Measurements from ENCODE around the gene CLCN7. TPM values are rescaled to one million over a fixed set of nuclear protein-coding genes. Genes with fewer than 3 reads are reported as not detected.

CLCN7 gene
- total and polyA plus RNA-seq, 2 of the 8 experiments (the other 6 are each of a cell fraction or from before 2014, with no cell fraction given), result 38.6 to 81.5 TPM

DNA sequence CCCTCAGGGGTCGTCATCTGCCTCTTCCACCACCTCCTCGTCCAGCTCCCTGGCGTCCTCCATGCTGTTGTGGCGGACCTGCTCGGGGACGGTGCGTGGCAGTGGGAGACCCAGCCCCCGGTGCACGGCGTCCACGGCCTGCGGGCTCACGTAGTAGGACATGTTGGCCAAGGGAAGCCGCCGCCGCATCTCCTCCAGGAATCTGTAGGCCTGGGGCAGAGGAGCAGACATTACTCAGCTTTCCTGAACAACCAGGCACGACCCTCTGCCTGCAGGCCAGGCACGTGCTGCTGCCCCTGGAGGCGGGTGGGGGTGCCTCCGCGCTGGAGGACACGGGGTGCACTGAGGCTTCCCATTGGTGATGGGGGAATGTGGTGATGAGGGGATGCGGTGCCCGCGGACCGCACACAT, 36.1 kb upstream of the CLCN7 start:
- Histone ChIP-seq H2BK12ac (ENCODE audit: low read depth, low read length) (no peak overlapping the region), H2BK15ac (ENCODE audit: low read length) (no peak overlapping the region)
- DNase-seq (ENCODE audit: low read depth in 1 of 2, low spot score in 2 of 2), result no peak

More for the DNA sequence above, 36.1 kb upstream of the CLCN7 start:
- Histone ChIP-seq H4K20me1 (replicated peaks in 1 of 2; ENCODE audit: control insufficient read depth in 1 of 2, insufficient read depth in 2 of 2, low read length in 2 of 2) (peaks cover 2% of the 10 kb centered on the region in 2 experiments), H3K18ac (ENCODE audit: extremely low read depth, low read length) (no peak overlapping the region), H3K4me3 (ENCODE audit: extremely low read depth in 1 of 4, insufficient read depth in 2 of 4, low read depth in 3 of 4, low read length in 4 of 4) (no peak overlapping the region), H4K91ac (replicated peaks; ENCODE audit: insufficient read length, low read length) (no peak overlapping the region), H3K79me2 (ENCODE audit: control insufficient read depth in 1 of 2, insufficient read depth in 2 of 2, low read length in 2 of 2) (no peaks in the 10 kb centered on the region), H2BK5ac (ENCODE audit: low read depth, low read length) (no peak overlapping the region), H4K5ac (ENCODE audit: insufficient read length, low read depth, low read length) (no peak overlapping the region), H2AFZ (ENCODE audit: low read length) (no peak overlapping the region), H3K27me3 (replicated peaks in 1 of 4; ENCODE audit: control insufficient read depth in 3 of 4, extremely low read depth in 1 of 4, insufficient read depth in 3 of 4, low read length in 3 of 4) (no peaks in the 10 kb centered on the region), H3K4me1 (replicated peaks in 1 of 4; ENCODE audit: control insufficient read depth in 3 of 4, insufficient read depth in 4 of 4, low read length in 3 of 4) (no peaks in the 10 kb centered on the region), H3K9me3 (ENCODE audit: insufficient read depth in 2 of 2, low read depth in 1 of 2, low read length in 1 of 2) (peaks cover 0 to 2% of the 10 kb centered on the region in 2 experiments; a peak in 2 of 4 replicates), H3K27ac (ENCODE audit: low read depth, low read length) (no peak overlapping the region), H3K23ac (ENCODE audit: insufficient read length) (no peak overlapping the region), H3K9ac (replicated peaks in 1 of 4; ENCODE audit: extremely low read depth in 1 of 4, low read depth in 3 of 4, low read length in 3 of 4) (no peak overlapping the region), H4K8ac (ENCODE audit: extremely low read depth, insufficient read depth, low read length) (peak overlapping the region; percentile 71), H2BK20ac (ENCODE audit: low read length) (no peak overlapping the region), H3K56ac (replicated peaks; ENCODE audit: insufficient read length, low read depth, low read length) (no peak overlapping the region), H3K23me2 (ENCODE audit: low read depth, low read length) (no peaks in the 10 kb centered on the region), H3K4me2 (ENCODE audit: insufficient read depth in 1 of 2, low read depth in 2 of 2, low read length in 2 of 2) (no peak overlapping the region), H3K14ac (ENCODE audit: insufficient read length) (no peak overlapping the region), H2BK120ac (replicated peaks; ENCODE audit: low read depth, low read length) (no peak overlapping the region), H3K36me3 (ENCODE audit: control insufficient read depth in 2 of 4, insufficient read depth in 4 of 4, low read length in 3 of 4) (peaks cover 6 to 21% (median 7%) of the 10 kb centered on the region in 4 experiments; a peak in 5 of 8 replicates), H3K79me1 (ENCODE audit: low read depth, low read length) (no peaks in the 10 kb centered on the region), H3K4ac (replicated peaks; ENCODE audit: insufficient read length, low read depth, low read length) (no peak overlapping the region), H2AK5ac (ENCODE audit: low read depth, low read length) (no peak overlapping the region)
- TF ChIP-seq SUZ12 (IDR thresholded peaks at IDR 0.05; ENCODE audit: low read length) (no peak), CTBP2 (IDR thresholded peaks at IDR 0.05; ENCODE audit: borderline replicate concordance, insufficient read depth, insufficient read length, low read length) (no peak), POLR2AphosphoS5 (IDR thresholded peaks at IDR 0.05; ENCODE audit: low read depth, low read length) (peak; percentile 68; the same call in 1 of the 2 replicates), RAD21 (IDR thresholded peaks at IDR 0.05 in 1 of 2, conservative IDR thresholded peaks at IDR 0.05 in 1 of 2; ENCODE audit: low read depth in 2 of 2, low read length in 2 of 2) (peak in 1 of 2 experiments; percentile 3; a peak in 1 of 4 replicates)
- TF ChIP-seq, protein P1, sequence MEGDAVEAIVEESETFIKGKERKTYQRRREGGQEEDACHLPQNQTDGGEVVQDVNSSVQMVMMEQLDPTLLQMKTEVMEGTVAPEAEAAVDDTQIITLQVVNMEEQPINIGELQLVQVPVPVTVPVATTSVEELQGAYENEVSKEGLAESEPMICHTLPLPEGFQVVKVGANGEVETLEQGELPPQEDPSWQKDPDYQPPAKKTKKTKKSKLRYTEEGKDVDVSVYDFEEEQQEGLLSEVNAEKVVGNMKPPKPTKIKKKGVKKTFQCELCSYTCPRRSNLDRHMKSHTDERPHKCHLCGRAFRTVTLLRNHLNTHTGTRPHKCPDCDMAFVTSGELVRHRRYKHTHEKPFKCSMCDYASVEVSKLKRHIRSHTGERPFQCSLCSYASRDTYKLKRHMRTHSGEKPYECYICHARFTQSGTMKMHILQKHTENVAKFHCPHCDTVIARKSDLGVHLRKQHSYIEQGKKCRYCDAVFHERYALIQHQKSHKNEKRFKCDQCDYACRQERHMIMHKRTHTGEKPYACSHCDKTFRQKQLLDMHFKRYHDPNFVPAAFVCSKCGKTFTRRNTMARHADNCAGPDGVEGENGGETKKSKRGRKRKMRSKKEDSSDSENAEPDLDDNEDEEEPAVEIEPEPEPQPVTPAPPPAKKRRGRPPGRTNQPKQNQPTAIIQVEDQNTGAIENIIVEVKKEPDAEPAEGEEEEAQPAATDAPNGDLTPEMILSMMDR (IDR thresholded peaks at IDR 0.05; ENCODE audit: control extremely low read depth in 1 of 3, insufficient read depth in 1 of 3, low read depth in 1 of 3, low read length in 3 of 3), result peak; percentile 10 to 59 (median 36); a peak in 2 of 4 replicates
- TF ChIP-seq, protein P2, sequence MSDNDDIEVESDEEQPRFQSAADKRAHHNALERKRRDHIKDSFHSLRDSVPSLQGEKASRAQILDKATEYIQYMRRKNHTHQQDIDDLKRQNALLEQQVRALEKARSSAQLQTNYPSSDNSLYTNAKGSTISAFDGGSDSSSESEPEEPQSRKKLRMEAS (IDR thresholded peaks at IDR 0.05), result peak; percentile 56; the same call in 1 of the 2 replicates
- TF ChIP-seq, protein P3, sequence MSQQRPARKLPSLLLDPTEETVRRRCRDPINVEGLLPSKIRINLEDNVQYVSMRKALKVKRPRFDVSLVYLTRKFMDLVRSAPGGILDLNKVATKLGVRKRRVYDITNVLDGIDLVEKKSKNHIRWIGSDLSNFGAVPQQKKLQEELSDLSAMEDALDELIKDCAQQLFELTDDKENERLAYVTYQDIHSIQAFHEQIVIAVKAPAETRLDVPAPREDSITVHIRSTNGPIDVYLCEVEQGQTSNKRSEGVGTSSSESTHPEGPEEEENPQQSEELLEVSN (IDR thresholded peaks at IDR 0.05), result peak; percentile 19; the same call in 1 of the 2 replicates
- 97% methylated on average over 25 of the region's 26 CpGs; no CpG with 5 or more reads in 1 of the 2 experiments for WGBS, 2 experiments (ENCODE audit: extremely low coverage in 1 of 2, insufficient coverage in 1 of 2, insufficient read length in 1 of 2, insufficient replicate concordance in 2 of 2, low coverage in 1 of 2, low lambda C conversion rate in 2 of 2, missing lambda C conversion rate in 1 of 2)
- ChIA-PET POLR2A (ENCODE audit: partially characterized antibody) (interaction anchor here (0.8 to 10.3 kb wide), 17 partner anchors 9 to 271 kb away, joined by 3 to 175 read pairs (median 4); partner anchors contain the start of genes NUBP2, PTX4, SPSB3 and TELO2), CTCF (ENCODE audit: partially characterized antibody) (interaction anchor here (0.6 to 1.9 kb wide), 12 partner anchors 8 to 147 kb away, joined by 3 to 10 read pairs (median 4); partner anchors contain the start of gene TELO2)
- no peak for FAIRE-seq
